Esophagus muscularis mucosa (tissue), 3 donors: ENCODE measurements around the gene TNKS2.

Experiments used
- EP300 ChIP-seq: sonication (generic); formaldehyde crosslinking; IDR thresholded peaks from one replicate; pipeline ENCODE4 v1.6.1; 2017; ENCODE audit warnings: antibody characterized with exemption
- TF ChIP-seq, protein P1 (sequence below), 3 experiments: fragments of 200-600 bp in 2 of 3; fragments of 450-650 bp in 1 of 3; sonication (generic) in 2 of 3; IDR thresholded peaks; one replicate each; pipeline ENCODE4 v1.5.1; 2017 to 2019; ENCODE audit warnings: antibody characterized with exemption in 3 of 3, mild to moderate bottlenecking in 2 of 3, moderate library complexity in 1 of 3

DNA sequence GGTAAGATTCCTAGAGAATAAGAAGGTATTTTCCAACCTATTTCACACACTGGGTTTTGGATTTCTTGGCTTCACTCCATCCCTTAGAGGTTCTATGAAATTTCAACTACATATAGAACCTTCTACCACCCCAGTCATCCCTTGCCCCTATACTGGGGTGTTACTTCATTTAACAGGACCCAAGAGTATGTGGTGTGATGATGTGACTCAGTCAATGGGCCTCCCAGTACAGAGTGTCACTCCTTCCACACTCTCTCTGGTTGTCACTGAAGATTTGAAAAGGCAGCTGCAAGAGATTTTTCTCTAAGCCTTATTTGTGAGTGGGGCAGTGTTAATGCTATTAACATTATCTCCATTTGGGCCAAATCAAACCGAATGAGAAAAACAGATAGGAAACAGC is 77.6 kb downstream of the TNKS2 start:
- TF ChIP-seq, protein P1, sequence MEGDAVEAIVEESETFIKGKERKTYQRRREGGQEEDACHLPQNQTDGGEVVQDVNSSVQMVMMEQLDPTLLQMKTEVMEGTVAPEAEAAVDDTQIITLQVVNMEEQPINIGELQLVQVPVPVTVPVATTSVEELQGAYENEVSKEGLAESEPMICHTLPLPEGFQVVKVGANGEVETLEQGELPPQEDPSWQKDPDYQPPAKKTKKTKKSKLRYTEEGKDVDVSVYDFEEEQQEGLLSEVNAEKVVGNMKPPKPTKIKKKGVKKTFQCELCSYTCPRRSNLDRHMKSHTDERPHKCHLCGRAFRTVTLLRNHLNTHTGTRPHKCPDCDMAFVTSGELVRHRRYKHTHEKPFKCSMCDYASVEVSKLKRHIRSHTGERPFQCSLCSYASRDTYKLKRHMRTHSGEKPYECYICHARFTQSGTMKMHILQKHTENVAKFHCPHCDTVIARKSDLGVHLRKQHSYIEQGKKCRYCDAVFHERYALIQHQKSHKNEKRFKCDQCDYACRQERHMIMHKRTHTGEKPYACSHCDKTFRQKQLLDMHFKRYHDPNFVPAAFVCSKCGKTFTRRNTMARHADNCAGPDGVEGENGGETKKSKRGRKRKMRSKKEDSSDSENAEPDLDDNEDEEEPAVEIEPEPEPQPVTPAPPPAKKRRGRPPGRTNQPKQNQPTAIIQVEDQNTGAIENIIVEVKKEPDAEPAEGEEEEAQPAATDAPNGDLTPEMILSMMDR (IDR thresholded peaks at IDR 0.05): no peak
- no peak for TF ChIP-seq EP300
